Inflammatory macrophage treated with lipopolysaccharide for 4 hours (primary cell): Measurements from ENCODE around the gene SV2C.
A peak's percentile ranks its signal among the peaks of the same experiment; 100 is the strongest.

ENCODE experiments used
- DNase-seq: peaks from one replicate; pipeline ENCODE4 v3.0.0-alpha.2; 2020

SV2C gene

DNA sequence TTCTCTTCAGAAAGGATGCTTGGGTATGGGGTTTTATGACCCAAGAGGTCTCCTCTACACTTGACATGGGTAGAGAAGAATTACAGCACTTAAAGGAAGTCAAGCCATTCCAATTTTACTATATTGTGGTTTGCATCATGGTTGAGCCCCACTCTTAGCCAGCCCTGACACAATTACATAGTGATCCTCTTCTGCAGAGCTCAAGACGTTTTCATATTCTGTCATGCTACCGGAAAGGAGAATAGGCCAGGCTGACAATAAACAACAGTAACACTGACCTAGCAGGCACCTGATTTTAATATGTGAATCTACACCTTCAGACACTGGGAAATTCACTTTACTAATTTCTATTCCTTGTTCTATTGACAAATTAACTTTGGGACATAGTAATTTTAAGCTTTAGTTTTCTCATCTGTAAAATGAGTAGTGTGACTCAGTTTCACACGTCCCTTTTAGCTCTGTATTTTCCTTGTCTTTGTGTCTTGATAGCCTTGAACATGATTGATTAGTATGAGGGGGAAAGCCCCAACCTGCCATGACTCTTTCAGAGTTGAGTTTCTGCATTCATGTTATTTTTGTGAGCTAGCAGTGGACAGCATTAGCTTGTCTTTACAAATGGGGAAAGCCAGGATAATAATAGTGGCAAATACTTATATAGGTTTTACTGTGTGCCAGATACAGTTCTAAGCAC lies 83.8 kb downstream of the SV2C start:
- DNase-seq: no peak

DNA sequence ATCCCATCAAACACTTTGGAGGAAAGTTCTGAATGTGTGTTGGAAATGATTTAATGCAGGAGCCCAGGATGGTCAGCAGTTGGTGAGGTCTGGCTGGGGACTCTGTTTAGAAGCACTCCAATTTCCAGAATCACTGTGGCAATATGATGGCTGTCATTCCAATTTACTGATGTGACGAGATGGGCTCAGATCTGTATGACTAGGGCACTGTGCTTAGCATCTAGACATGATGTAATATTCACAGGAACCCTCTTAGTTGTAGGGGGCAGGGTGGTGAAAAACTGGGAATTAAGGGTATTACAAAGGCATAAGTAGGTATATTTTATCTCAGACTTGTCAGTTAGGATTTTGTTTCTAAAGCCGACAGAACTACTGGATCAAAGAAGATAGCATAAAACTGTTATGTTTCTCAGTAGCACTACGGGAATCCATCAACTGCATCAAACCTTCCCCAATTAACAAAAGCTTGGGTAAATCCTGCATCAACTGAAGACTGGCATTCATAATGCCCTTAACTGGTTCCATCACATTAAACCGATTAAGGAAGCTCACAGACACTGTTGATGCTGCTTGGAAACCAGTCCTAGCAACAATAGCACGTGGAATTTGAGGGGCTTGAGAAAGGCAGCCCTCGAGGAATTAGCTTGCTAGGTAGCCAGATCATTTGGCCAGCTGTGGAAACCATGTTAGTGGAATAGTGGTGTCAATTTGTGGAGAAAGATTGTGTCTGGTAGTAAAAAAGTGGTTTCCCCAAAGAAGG lies 86.1 kb downstream of the SV2C start:
- no peak for DNase-seq

DNA sequence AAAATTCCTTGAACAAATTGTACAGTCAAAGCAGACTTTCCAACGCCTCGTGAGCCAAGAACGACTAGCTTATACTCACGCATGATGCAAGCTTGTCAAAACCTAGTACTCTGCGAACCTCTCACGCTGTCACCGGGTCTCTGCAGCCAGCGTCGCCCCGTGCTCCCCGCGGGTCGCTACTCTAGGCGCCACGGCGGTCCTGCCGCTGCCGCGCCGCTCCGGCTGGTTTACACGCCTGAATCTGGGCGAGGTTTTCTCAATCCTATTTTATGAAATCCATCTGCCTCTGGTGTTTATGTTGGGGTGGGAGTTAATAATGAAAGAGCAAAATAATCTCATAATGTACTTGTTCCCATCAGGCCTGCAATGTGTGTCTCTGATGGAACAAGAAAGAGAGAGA lies 90.9 kb downstream of the SV2C start:
- no peak for DNase-seq

DNA sequence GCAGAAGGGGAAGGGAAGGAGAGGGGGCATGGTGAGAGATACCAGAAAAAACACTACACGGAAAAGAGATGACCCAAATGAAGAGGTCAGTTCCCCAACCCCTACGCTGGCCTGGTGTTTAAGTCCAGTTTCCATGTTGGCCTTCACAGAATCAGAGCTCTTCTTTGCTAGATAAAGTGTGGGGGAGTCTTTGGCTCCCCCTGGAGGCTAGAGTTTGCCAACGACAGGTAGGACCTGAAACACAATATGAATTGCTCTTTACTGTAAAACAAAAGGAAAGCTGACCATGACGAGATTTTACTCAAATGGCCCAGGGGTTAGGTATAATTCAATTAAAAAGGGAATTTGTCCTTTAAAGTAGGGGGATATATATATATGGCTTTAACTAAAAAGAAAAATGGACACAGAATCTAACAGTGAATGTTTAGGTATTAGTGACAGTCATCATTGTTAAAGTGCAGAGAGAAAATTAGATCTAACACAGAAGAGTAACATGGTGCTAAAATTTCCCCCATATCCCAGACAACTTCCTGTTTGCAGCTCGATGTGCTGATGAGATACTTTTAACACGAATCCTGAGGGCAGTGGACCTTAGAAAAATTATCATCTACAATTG lies 92.0 kb downstream of the SV2C start:
- peak; percentile 54 for DNase-seq

DNA sequence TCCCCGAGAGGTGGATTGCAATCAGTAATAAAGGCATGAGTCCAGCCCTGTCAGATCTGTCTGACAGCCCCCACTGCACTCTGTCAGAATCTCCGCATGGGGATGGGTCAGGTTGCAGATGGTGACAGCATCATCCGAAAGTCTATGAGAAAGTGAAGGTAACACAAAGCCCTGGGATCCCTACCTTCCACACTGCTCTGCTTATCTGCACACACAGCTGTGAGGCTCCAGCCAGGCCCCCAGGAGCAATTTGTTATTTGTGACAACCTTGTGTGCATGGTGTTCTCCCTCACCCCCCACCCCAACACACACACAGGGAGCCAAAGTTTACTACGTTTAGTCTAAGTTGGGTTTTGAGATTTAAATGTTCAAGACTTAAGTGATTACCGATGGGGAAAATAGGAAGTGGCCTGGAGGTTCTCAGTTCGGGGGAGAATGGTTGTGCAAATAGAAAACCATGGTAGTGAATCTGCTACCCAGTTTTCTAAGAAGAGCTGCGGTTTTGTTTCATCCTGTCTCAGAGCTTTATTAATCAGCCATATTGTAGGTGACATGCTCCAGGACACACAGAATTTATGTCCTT lies 92.7 kb downstream of the SV2C start:
- no peak for DNase-seq

DNA sequence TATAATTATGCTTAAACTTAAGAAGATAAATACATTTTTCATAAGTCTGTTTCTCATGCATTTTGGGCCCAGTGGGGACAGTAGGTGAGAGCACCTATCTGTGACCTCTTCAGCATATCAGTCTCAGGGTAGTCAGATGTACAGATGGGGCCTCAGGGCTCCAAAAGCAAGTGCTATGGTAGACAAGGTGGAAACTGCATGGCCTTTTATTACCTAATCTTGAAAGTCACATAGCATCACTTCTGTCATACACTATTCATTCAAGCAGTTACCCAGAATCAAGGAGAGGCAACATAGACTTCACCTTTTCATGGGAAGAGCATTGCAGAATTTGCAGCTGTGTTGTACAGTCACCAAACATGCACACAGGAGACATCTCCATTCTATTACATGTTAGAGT lies 94.8 kb downstream of the SV2C start:
- DNase-seq: no peak

DNA sequence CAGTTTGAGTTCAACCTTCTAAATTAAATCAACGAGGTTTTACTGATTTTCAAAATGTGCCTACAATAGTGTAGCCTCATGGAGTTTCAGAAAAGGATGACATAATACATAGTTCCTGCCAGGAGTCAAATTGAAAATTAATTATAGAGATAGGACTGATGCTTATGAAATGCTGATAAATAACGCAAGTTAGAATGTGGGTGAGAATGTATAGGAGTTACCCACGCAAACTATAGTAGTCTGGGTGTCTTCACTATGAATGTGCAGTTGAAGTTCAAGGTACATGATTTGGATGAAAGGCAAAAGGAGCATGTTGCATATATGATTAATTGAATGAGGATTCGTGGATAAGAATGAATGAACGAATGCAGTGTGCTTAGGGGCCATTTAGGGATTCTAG lies 95.7 kb downstream of the SV2C start:
- DNase-seq: no peak

DNA sequence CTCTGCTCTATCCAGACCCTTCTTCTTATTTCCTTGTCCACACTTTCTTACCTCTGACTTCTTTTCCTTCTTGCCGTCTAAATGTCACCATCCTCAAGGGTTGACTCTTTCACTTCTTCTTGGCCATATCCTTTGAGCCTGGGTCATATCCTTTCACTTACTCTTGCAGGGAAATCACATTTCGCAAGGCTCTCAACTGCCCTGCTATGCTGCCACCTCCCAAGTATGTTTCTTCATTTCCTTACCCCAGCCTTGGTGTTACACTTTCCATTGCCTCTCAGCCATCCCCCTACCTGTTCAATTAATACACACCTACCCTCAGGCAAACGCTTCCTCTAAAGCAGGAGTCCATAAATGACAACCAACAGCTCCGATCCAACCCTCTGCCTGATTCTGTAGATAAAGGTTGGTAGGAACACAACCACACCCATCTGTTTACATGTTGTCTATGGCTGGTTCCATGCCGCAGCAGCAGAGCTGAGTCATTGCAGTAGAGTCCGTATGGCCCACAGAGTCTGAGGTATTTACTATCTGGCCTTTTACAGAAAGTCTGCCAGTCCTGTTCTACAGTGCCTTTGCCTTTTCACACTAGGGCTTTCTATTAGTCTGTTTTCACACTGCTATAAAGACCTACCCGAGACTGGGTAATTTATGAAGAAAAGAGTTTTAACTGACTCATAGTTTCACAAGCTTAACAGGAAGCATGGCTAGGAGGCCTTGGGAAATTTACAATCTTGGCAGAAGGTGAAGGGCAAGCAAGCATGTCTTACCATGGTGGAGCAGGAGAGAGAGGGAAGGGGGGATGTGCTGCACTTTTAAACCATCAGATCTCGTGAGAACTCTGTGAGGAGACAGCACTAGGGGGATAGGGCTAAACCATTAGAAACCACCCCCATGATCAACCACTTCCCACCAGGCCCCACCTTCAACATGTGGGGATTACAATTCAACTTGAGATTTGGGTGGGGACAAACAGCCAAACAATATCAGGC lies 97.9 kb downstream of the SV2C start:
- DNase-seq: peak; percentile 91

DNA sequence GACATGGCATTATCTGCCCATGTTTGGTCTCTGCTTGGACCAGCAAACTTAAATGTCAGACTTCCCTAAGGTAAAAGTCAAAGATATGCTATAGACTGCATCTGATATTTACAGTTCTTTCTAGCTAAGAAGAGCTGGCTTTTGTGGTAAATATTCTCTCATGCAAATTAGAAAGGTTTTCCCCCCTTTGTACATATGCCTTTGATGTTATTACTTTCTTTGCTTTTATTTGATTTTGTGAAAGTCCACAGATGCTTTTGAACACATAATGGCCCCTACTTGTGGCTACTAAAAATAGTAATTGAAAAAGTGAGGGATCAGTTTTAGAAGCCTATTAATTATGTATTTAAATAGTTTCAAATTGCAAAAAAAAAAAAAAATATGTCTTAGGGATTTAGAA lies 104.2 kb downstream of the SV2C start:
- no peak for DNase-seq

DNA sequence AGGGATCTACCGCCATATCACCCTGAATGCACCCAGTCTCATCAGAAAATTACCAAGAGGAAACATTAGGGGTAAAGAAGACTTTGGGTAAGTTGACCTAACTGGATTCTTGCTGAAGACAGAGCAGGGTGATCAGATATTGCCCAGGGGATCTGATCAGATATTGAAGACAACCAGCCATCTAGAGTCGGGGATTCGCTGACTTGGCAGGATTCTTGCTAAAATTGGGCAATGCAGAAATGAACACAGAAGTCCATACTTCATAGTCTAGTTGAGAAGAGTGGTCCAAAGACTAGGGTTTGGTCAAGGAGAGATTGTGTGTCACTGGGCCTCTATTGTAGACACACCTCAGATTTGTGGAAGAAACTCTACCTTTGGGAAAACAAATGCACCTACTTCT lies 107.2 kb downstream of the SV2C start:
- no peak for DNase-seq

DNA sequence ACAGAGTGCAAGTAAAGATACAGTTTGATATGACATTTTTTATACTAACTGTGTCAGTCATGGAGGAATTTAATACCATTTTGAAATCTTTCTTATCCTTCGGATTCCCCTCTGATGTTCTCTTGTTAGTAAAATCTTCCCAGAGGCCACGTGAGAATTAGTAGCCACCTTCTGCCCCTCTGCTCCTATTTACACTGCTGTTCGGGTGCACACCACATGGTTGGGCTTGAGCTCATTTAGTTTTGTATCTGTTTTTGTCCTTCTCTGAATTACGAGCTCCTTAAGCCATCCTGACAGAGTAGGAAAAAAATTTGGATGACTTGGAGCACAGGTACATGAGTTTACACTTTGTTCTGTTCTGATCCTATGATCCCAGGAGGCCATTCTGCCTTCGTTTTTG lies 109.7 kb downstream of the SV2C start:
- DNase-seq: no peak

DNA sequence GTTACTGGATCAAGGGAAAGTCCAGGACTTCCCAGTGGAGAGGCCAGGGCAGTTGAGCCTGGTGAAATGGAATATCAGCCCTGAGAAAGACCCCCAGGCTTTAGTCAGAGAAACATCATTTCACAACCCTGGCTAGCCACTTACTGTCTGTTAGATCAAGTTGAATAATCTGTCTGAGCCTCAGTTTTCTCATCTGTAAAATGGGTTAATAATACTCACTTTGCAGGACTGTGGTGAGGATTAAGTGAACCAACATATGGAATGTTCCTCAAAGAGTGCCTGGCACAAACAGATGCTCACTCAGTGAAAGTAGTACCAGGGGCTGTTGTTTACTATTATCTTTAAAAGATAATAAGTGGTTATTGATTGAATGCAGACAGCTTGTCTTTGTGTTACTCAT lies 110.5 kb downstream of the SV2C start:
- DNase-seq: no peak

DNA sequence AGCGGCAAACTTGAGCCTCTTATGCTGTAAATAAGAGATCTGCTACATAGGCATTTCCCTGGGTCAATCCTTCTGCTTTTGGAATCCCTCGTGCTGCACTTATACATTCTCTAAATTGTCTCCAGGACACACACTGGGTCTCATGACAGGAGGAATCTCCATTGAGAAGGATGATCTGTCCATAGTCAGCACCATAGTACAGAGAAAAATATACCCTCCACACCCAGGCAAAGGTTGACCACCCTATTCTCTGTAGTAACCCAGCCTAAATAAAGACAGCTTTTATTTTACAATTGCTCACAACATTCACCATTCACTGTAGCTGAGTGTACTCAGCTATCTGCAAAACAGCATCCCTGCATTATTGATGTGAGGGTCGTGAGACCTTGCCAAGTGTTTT lies 111.2 kb downstream of the SV2C start:
- no peak for DNase-seq

DNA sequence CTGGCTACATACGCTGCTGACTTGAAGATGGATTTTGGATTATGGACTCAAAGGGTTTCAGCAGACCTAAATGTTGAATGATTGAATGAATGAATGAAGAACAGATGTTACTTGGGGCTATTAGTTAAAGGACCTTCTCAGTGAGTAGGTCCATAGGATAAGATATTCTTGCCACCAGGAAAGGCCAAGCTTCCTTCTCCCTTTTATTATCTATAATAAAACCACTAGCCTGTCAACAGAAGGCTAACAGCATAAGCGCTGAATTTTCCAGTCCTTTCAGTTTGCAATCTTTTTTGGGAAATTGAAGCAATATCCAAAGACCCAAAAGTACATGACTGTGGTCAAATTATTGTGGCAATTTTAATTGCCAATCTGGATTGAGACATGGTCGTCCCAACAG lies 113.3 kb downstream of the SV2C start:
- DNase-seq: no peak

DNA sequence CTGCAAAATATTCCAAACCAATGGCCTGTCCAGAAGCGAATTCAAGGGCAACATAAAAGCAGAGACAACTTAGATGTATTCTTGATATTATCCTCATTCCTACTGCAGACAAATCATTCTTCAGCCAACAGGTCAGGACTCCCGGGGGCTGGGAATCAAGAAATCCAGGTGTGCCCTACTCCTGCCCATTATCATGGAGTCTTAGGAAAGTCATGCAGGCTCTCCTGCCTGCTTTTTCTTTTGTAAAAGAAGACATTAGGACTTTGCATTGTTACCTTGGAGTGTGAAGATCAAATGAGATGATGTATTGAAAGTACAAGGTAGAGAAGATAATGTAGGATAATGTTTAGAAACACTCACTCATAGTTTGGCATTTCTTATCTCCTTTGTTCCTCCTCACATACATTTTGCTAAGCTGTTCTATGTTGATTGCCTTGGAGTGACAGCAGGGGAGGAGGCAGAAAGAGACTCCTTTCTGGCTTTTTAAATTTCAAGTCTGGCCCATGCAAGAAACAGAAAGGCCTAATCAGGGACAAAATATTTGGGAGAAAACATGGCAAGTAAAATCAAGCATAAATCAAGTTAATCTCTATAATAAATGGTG lies 113.8 kb downstream of the SV2C start:
- no peak for DNase-seq

DNA sequence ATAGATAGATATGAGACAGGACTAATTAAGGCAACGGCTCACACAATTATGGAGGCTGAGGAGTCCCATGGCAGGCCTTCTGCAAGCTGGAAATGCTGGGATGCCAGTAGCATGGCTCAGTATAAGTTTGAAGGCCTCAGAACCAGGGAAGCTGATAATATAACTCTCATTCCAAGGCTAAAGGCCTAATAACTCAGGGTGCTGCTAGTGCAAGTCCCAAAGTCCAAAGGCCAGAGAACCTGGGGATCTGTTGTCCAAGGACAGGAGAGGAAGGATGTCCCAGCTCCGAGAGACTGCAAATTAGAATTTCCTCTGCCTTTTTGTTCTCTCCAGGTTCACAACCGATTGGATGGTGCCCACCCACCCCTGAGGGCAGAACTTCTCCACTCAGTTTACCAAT lies 114.5 kb downstream of the SV2C start:
- no peak for DNase-seq

DNA sequence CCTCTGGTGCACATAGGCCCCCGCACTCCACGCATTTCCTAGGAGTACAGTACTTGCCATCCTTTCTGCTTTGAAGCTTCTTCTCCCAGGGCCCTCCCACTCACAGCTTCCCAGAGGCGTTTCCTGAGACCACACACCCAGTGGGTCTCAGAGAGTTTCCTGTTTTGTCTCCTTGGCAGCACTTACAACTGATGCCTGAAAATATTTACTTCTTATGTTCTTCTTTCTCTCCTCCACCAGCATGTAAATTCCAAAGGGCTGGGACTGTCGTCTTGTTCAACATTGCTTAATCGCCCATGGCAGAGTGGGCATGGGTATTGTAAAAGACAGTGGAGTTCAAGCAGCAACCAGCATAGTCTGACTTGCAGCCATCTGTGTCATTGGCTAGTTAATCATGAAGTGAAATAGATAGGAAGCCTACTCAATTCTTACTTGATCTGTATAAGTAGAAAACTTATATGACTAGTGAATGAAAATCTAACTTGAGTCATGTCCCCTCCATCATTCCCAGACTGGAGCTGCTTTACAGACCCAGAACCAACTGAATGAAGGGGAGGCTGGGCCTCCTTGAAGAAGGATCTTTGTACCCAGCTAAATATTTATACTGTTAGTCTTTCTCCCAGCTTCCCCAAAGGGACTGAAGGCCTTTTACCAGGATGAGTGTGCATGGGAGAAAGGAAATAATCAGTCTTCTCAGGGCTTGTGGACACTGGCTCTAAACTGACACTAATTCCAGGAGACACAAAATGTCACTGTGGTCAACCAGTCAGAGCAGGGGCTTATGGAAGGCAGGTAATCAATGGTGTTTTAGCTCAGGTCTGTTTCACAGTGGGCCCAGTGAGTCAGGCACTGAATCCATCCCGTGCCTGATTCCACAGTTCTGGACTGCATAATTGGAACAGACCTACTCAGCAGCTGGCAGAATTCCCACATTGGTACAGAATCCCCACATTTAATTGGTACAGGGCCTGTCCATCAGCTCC lies 116.4 kb downstream of the SV2C start:
- DNase-seq: peak; percentile 35

DNA sequence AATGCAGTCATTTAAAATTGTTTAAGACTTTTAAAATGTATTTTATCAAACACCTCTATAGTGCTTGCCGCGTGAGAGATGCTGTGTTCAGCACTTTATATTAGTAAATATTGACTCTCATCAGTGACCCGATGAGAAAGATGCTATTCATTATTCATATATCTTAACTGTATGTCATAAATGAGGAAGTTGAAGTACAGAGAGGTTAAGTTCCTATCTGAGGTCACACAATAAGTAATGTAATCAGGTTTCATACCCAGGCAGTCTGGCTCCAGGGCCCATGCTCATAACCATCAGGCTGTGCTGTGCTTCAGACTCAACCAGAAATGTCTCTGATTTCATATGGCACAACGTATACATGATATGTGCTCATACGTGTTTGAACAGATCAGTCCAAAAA lies 119.0 kb downstream of the SV2C start:
- DNase-seq: peak; percentile 68

DNA sequence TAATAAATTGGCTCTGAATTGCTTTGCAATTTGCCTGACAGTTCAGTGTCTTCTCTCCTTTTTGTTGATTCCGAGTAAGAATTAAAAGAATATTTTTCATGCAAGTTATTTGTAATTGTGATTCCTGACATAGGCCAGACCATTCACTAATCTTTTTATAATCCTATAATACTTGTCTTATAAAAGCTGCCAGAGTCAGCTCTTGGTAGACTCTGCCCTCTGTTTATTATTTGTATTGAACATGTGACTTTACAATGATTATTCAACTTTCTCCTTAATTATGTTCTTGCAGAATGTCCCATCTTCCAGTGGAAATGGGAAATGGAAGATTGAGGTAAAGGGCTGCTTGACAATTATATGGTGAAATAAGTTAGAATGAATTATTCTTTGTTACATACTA lies 121.0 kb downstream of the SV2C start:
- no peak for DNase-seq

DNA sequence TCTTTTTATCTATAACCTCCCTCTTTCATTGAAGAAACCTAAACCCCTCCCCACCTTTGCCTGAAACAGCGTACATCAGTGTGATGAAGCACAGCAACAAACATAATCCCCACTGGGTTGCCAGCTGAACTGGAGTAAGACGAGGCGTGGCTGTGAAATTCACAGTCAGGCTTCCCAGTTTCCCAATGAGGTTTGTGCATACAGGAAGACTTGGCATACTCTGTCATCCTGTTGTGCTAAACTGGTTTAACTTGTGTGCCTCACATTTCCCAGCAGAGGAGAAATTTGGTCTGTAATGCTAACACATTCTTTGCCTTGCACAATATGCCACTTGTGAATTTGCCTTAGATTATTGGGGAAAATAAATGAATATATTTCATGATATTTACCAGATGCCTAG lies 121.5 kb downstream of the SV2C start:
- DNase-seq: no peak

DNA sequence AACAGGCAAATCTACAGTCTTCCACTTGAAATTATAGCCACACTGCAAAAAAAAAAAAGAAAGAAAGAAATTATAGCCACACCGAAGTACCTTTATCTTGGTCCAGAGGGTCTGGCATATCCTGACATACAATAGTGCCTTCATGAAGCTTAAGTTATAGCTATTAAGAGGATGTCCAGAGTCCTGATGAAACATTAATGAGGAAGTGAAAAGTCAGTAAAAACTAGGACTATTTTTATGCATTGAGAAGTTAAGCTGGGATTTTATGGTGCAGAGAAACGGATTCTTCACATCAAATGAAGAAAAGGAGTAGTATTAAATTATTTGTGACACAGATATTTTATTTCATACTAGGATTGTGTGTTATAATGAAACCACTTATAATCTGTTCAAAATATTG lies 123.9 kb downstream of the SV2C start:
- peak; percentile 31 for DNase-seq
